ENCODE data around the gene PERCC1. TPM values are rescaled to one million over a fixed set of nuclear protein-coding genes. Genes with fewer than 3 reads are reported as not detected.

The PERCC1 gene
- not detected in 2 replicates for total RNA-seq

DNA sequence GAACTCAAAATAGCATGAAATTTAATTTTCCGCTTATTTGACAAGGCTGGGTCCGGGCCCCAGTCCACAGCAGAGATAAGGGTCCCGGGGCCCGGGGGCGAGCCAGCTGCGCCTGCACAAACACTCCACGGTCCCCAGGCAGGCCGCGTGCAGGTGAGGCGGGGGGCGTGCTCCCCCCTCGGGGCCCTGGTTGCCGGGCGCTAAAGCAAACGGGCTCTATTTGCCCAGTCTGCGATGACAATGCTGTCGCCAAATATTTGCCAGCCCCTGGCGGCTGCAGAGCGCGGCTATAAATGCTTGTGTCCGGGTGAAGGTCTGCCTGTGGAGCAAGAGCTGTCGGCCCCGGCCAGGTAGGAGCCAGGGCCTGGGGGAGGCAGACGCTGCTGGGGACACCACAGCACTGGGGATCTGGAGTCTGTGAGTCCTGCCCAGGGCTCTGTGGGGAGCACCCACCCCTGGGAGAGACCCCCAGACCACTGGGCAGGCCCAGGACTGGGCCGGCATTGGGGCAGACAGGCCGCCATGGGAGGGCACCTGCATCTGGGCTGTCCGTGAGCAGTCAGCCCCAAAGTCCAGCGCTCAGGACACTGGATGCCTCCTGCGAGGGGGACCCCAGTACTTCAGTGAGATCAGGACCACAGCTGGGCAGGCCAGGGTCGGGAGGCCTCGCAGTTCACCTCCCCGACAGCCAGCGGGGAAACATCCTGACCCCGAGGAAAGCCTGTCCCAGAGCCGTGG is at the start of gene PERCC1:
Gene PERCC1, plus strand, starts transcription at position 320 of the 738 bp plus-strand sequence. CDS start 1,516 bp downstream, outside the sequence.

DNA sequence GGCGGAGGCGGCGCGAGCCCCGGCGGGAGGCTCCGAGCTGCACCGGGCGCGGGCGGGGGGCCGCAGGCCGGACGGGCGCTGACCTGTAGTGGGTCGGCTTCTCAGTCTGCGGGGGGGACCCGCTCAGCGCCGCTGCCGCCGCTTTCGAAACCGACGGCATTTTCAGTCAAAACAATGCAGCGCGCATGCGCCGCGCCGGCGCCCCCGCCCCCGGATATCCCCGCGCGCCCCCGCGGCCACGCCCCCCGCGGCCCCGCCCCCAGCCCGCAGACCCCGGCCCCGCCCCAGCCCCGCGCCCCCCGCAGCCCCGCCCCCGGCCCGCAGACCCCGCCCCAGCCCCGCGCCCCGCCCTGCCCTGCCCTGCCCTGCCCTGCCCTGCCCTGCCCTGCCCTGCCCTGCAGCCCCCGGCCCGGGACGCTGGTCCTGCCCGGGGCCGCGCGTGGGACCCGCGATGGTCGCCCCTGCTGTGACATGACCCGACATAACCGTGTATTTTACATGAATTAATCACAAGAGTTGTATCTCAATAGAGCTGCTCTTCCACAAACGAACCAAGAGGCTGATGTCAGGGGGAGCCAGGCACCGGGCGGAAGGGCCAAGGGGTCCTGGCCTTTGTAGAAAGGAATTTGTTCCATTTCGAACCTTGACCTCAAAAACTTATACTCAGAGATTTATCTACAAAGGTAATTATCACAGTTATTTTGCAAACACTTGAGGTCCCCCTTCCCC is 16.2 kb upstream of the PERCC1 start, which contains the start of gene UNKL:
Gene UNKL, minus strand, starts transcription at position 173 of the 729 bp plus-strand sequence. Its CDS starts 13 bp downstream, at position 160.

DNA sequence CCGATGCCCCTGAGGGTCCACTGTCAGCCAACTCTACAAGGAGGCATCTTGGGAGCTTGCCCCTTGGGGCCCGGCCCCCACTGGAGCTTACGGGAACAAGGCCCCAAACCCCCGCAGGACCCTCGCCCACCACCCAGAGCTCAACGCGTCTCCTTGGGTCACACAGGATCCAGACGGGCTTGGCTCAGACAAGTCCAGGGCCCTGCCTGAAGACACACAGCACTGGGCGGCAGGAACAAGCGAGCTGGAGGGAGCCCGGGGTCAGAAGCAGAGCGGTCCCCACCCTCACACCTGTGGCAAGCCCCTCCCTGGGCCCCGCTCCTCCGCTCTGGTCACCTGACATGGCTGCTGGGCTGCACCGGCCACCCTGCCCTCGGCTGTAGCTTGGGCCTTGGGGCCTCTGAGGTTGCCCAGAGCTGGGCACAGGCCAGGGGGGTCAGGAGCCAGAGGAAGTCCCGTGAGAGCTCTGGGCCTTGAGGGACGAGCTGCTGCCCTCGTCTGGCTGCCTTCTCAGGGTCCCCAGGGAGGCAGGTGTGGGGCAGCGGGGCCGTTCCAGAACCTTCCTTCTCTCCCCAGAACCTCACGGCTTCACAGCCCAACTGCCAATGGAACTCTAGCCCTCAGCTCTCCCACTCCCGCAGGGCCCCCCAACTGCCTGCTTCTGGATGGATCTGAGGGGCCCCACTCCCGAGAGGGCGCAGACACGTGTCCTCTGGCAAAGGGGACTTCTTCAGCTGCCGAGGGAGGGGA is 13.3 kb downstream of the PERCC1 start, which contains the start of gene CCDC154:
Gene CCDC154, minus strand, starts transcription at position 577 of the 750 bp plus-strand sequence. Its CDS starts 234 bp downstream, at position 343.

DNA sequence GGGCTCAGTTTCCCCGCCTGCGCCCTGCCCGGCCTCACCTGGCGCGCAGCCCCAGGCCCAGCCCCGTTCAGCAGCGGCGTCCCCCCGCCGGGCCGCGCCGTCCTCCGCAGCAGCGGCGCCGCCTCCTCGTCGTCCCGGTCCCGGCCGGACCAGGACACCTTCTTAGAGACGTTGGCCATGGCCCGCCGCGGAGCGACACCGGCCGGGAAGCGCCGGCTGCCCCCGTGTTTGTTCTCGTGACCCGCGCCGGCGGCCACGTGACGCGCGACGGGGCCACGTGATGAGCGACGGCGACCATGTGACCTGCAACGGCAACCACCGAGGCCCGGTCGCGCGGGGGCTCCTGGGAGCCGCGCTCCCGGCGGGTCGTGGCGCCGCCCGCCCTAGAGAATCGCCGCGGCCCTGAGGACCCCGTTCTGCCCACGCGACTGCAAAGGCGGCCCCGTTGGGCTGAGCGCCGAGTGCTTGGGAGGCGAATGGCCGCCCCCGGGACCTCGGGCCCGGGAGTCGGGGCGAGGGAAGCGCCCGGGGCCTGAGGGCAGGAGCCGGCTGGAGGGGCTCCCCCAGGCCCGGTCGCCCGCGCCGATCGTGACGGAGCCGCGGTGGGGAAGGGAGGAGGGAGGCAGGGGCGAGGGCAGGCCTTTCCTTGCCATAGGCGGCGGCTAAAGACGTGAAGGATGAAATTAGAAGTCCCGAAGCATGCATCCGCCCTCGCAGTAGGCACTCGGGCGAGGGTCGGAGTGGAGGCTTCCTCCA is 44.1 kb downstream of the PERCC1 start, which contains the start of gene CLCN7:
Gene CLCN7, minus strand, starts transcription at position 233 of the 756 bp plus-strand sequence. Its CDS starts 54 bp downstream, at position 179.

Other genes starting within 250 kb of the PERCC1 start
- not detected in 2 replicates for gene TPSG1, start 205.8 kb upstream of the PERCC1 start, total RNA-seq
- not detected in 2 replicates for gene TPSB2, start 200.9 kb upstream of the PERCC1 start, total RNA-seq
- gene TPSAB1, start 190.4 kb upstream of the PERCC1 start, total RNA-seq: not detected in 2 replicates
- not detected in 2 replicates for gene TPSD1, start 175.0 kb upstream of the PERCC1 start, total RNA-seq
- gene UBE2I, start 121.4 kb upstream of the PERCC1 start, total RNA-seq: 72.6 and 78.7 TPM in 2 replicates
- gene BAIAP3, start 97.4 kb upstream of the PERCC1 start, total RNA-seq: 0.33 and 0.54 TPM in 2 replicates
- 122 and 128 TPM in 2 replicates for gene TSR3, start 79.2 kb upstream of the PERCC1 start, total RNA-seq
- 44.8 and 46.0 TPM in 2 replicates for gene GNPTG, start 79.1 kb upstream of the PERCC1 start, total RNA-seq
- gene UNKL, start 16.4 kb upstream of the PERCC1 start, total RNA-seq: 7.3 and 8.8 TPM in 2 replicates
- 18.6 and 28.3 TPM in 2 replicates for gene UQCC4, start 10.3 kb upstream of the PERCC1 start, total RNA-seq
- gene CCDC154, start 13.5 kb downstream of the PERCC1 start, total RNA-seq: 0.05 TPM in 1 of 2 replicates, not detected in the other
- 39.7 and 45.1 TPM in 2 replicates for gene CLCN7, start 44.0 kb downstream of the PERCC1 start, total RNA-seq
- 0.20 TPM in 1 of 2 replicates, not detected in the other for gene PTX4, start 57.9 kb downstream of the PERCC1 start, total RNA-seq
- 23.8 and 27.4 TPM in 2 replicates for gene TELO2, start 62.3 kb downstream of the PERCC1 start, total RNA-seq
- gene TMEM204, start 102.6 kb downstream of the PERCC1 start, total RNA-seq: 53.5 and 61.6 TPM in 2 replicates
- 12.8 and 13.0 TPM in 2 replicates for gene IFT140, start 181.0 kb downstream of the PERCC1 start, total RNA-seq
- gene CRAMP1, start 181.3 kb downstream of the PERCC1 start, total RNA-seq: 7.7 and 10.7 TPM in 2 replicates
- 82.3 and 108 TPM in 2 replicates for gene JPT2, start 247.2 kb downstream of the PERCC1 start, total RNA-seq